Measurements from ENCODE around the gene TRIM38.
A peak's percentile ranks its signal among the peaks of the same experiment; 100 is the strongest.

The TRIM38 gene

DNA sequence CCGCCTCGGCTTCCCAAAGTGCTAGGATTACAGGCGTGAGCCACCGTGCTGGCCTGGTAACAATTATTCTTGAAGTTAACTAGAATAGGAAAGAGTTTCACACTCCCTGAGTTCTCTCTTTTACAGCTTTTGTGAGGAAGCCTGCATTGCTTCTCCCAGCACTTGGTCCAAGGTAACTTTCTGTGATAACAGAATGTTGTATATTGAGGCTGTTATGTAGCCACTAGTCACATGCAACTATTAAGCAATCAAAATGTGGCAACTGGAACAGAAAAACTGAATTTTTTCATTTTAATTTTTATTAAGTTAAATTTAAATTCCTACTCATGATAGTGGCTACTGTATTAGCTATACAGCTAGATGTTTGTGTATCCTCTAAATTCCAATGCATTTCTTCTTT, 2.5 kb downstream of the TRIM38 start:
- peaks cover 18 to 37% (median 33%) of the 10 kb centered on the region in 3 donors for H3K36me3 ChIP-seq
- H3K27ac ChIP-seq, result no peak overlapping the region
- no peaks in the 10 kb centered on the region for H3K27me3 ChIP-seq
- TF ChIP-seq, protein P1, sequence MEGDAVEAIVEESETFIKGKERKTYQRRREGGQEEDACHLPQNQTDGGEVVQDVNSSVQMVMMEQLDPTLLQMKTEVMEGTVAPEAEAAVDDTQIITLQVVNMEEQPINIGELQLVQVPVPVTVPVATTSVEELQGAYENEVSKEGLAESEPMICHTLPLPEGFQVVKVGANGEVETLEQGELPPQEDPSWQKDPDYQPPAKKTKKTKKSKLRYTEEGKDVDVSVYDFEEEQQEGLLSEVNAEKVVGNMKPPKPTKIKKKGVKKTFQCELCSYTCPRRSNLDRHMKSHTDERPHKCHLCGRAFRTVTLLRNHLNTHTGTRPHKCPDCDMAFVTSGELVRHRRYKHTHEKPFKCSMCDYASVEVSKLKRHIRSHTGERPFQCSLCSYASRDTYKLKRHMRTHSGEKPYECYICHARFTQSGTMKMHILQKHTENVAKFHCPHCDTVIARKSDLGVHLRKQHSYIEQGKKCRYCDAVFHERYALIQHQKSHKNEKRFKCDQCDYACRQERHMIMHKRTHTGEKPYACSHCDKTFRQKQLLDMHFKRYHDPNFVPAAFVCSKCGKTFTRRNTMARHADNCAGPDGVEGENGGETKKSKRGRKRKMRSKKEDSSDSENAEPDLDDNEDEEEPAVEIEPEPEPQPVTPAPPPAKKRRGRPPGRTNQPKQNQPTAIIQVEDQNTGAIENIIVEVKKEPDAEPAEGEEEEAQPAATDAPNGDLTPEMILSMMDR (IDR thresholded peaks at IDR 0.05), result no peak
- peaks cover 0 to 76% (median 55%) of the 10 kb centered on the region in 4 donors for H3K4me1 ChIP-seq
- intact Hi-C loops (cut with DNase I; ENCODE audit: low total_unique reads), result no loop called here
- DNase-seq, result no peak
- peak overlapping the region; percentile 19 to 61 for H3K4me3 ChIP-seq
- H3K9me3 ChIP-seq, result no peaks in the 10 kb centered on the region

DNA sequence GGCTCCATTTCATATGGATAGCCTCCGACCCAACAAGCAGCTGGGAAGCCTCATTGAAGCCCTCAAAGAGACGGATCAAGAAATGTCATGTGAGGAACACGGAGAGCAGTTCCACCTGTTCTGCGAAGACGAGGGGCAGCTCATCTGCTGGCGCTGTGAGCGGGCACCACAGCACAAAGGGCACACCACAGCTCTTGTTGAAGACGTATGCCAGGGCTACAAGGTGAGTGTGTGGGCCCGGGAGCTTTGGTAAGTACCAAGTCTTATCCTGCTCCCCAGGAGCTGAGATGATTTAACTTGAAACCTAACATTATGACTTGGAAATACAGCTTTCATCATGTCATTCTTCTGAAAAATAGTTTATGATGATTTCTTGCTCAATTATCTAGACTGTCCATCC, 4.1 kb downstream of the TRIM38 start:
- Histone ChIP-seq H3K27me3 (no peaks in the 10 kb centered on the region), H3K9me3 (no peaks in the 10 kb centered on the region), H3K36me3 (peaks cover 28 to 47% (median 40%) of the 10 kb centered on the region in 3 donors), H3K4me1 (peaks cover 0 to 88% (median 68%) of the 10 kb centered on the region in 4 donors), H3K4me3 (peak overlapping the region in 1 of 2 donors; percentile 13), H3K27ac (no peak overlapping the region)
- DNase-seq, result no peak
- intact Hi-C loops (cut with DNase I; ENCODE audit: low total_unique reads), result no loop called here
- TF ChIP-seq, protein P1 (IDR thresholded peaks at IDR 0.05), result no peak

DNA sequence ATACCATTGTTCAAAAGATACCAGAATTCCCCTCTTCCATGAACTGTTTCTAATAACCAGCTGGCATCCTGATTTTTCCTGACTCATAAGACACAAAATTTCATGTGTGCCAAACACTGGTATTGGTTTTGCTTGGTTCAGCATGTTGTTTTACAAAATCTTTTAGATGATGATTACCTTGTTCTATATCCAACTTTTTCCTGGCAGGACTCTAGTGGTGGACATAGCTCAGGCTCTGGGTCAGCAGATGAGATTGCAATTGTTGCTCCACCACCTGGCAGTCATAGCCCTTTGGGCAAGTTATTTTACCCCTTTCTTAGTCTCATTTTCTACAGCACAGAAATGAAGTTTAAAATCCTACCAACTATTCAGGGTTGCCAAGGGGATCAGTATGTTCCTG, 6.2 kb downstream of the TRIM38 start:
- no peaks in the 10 kb centered on the region for H3K9me3 ChIP-seq
- H3K36me3 ChIP-seq, result peaks cover 49 to 67% (median 61%) of the 10 kb centered on the region in 3 donors
- DNase-seq, result no peak
- TF ChIP-seq, protein P1 (IDR thresholded peaks at IDR 0.05), result no peak
- no peaks in the 10 kb centered on the region for H3K27me3 ChIP-seq
- H3K4me1 ChIP-seq, result peaks cover 0 to 80% (median 63%) of the 10 kb centered on the region in 4 donors
- intact Hi-C loops (cut with DNase I; ENCODE audit: low total_unique reads), result no loop called here
- H3K27ac ChIP-seq, result no peak overlapping the region
- H3K4me3 ChIP-seq, result no peak overlapping the region

DNA sequence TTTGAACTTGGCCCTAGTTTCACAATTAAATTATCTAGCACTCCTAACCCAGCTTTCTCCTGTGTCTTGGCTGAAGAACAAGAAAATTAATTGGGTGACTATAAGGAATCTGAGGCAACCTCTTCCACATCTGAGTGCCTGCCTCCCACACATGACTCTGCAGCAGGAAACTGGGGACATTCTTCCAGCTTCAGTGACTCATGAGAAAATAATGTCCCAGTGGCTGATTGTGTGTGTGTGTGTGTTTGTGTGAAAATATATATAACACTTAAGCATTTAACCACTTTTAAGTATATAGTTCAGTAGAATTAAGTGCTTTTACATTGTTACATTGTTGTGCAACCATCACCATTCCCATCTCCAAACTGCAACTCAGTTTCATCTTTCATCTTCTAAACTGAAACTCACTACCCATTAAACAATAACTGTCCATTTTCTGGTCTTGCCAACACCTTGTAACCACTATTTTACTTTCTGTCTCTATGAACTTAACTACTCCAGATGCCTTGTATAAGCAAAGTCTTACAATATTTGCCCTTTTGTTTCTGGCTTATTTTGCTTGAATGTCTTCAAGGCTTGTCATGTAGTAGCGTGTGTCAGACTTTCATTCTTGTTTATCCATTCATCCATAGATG, 8.7 kb downstream of the TRIM38 start:
- Histone ChIP-seq H3K36me3 (peaks cover 73 to 86% (median 74%) of the 10 kb centered on the region in 3 donors), H3K4me1 (peaks cover 0 to 55% (median 40%) of the 10 kb centered on the region in 4 donors)
- intact Hi-C loops (cut with DNase I; ENCODE audit: low total_unique reads), result no loop called here

DNA sequence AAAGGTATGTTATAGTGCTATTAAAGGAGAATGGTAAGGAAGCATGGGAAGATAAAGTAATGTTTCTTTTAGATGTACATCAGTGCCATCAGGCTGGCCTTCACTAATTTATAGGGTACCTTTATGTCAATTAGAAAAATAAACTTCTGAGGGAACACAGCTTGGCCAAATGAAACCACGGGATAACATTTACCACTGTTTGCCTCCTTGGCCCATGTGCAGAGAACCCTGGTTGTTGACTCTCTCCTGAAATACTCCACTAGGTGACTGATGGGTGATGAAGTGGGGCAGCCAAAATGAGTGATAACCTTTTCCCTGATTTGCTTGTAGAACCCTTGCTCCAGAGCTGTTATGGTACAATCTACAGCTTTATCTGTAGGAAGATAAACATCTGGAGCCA, 9.5 kb downstream of the TRIM38 start:
- H3K36me3 ChIP-seq, result peaks cover 74 to 87% (median 76%) of the 10 kb centered on the region in 3 donors
- peaks cover 0 to 46% (median 33%) of the 10 kb centered on the region in 4 donors for H3K4me1 ChIP-seq
- peak overlapping the region; percentile 47 to 62 for H3K27ac ChIP-seq
- TF ChIP-seq, protein P1 (IDR thresholded peaks at IDR 0.05), result no peak
- no peaks in the 10 kb centered on the region for H3K9me3 ChIP-seq
- no peaks in the 10 kb centered on the region for H3K27me3 ChIP-seq
- no peak overlapping the region for H3K4me3 ChIP-seq
- intact Hi-C loops (cut with DNase I; ENCODE audit: low total_unique reads), result no loop called here
- no peak for DNase-seq

More for the DNA sequence above, 8.7 kb downstream of the TRIM38 start:
- peak overlapping the region; percentile 47 to 62 for H3K27ac ChIP-seq
- H3K27me3 ChIP-seq, result no peaks in the 10 kb centered on the region
- no peak overlapping the region for H3K4me3 ChIP-seq
- DNase-seq, result peak; percentile 55 to 78
- H3K9me3 ChIP-seq, result no peaks in the 10 kb centered on the region
- TF ChIP-seq, protein P1 (IDR thresholded peaks at IDR 0.05), result no peak
